ENCODE measurements around the gene SMIM14.

GRCh38 chr4:39522068-39522467 lies 116.6 kb downstream of the SMIM14 start:
- TF ChIP-seq, protein P1, sequence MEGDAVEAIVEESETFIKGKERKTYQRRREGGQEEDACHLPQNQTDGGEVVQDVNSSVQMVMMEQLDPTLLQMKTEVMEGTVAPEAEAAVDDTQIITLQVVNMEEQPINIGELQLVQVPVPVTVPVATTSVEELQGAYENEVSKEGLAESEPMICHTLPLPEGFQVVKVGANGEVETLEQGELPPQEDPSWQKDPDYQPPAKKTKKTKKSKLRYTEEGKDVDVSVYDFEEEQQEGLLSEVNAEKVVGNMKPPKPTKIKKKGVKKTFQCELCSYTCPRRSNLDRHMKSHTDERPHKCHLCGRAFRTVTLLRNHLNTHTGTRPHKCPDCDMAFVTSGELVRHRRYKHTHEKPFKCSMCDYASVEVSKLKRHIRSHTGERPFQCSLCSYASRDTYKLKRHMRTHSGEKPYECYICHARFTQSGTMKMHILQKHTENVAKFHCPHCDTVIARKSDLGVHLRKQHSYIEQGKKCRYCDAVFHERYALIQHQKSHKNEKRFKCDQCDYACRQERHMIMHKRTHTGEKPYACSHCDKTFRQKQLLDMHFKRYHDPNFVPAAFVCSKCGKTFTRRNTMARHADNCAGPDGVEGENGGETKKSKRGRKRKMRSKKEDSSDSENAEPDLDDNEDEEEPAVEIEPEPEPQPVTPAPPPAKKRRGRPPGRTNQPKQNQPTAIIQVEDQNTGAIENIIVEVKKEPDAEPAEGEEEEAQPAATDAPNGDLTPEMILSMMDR (IDR thresholded peaks at IDR 0.05 in 4 of 5, conservative IDR thresholded peaks at IDR 0.05 in 1 of 5): no peak
- TF ChIP-seq POLR2A (IDR thresholded peaks at IDR 0.05): no peak

All from gastrocnemius medialis (tissue), 4 donors.